Measurements from ENCODE around the gene PLOD3.
"Not testable (repeated sequence)": the region's sequence is repeated elsewhere in the genome, so short reads cannot be mapped to it uniquely, and the experiment has no call there.

Gene PLOD3
- total RNA-seq = 26.5 to 39.4 (median 33.5) reads per million in 3 donors

- Histone ChIP-seq H3K27ac (ENCODE audit: insufficient read depth, low read length, poor library complexity, severe bottlenecking) (peak within 1 kb of the TSS; percentile 73), H3K4me1 (ENCODE audit: control insufficient read depth, insufficient read depth, low read length, poor library complexity, severe bottlenecking) (peaks cover 23% of the 10 kb centered on the region), H3K4me3 (ENCODE audit: insufficient read depth, low read depth, low read length, poor library complexity, severe bottlenecking) (peak within 1 kb of the TSS; percentile 80), H3K36me3 (ENCODE audit: control insufficient read depth, insufficient read depth, low read length) (peaks cover 11% of the 10 kb centered on the region), H3K9me3 (ENCODE audit: control insufficient read depth, low read length) (no peaks in the 10 kb centered on the region), H3K27me3 (replicated peaks; ENCODE audit: control insufficient read depth, insufficient read depth, low read length, poor library complexity, severe bottlenecking) (no peaks in the 10 kb centered on the region)
- peak; percentile 89 to 96 (median 95) for DNase-seq
Observed at GRCh38 chr7:101217388-101218235, at the start of gene PLOD3, which contains the start of gene ZNHIT1. Gene PLOD3, minus strand, starts transcription at chr7:101217581. Its CDS starts 307 bp downstream, at chr7:101217274. Gene ZNHIT1, plus strand, starts transcription at chr7:101218165. Its CDS starts 31 bp downstream, at chr7:101218196.

- no peak for DNase-seq
- H3K27me3 ChIP-seq (replicated peaks; ENCODE audit: control insufficient read depth, insufficient read depth, low read length, poor library complexity, severe bottlenecking) = no peaks in the 10 kb centered on the region
- no peaks in the 10 kb centered on the region for H3K9me3 ChIP-seq (ENCODE audit: control insufficient read depth, low read length)
- no peaks in the 10 kb centered on the region for H3K36me3 ChIP-seq (ENCODE audit: control insufficient read depth, insufficient read depth, low read length)
- H3K4me1 ChIP-seq (ENCODE audit: control insufficient read depth, insufficient read depth, low read length, poor library complexity, severe bottlenecking) = no peaks in the 10 kb centered on the region
- no peak overlapping the region for H3K27ac ChIP-seq (ENCODE audit: insufficient read depth, low read length, poor library complexity, severe bottlenecking)
- no peak overlapping the region for H3K4me3 ChIP-seq (ENCODE audit: insufficient read depth, low read depth, low read length, poor library complexity, severe bottlenecking)
Observed at GRCh38 chr7:101265622-101266516, 48.5 kb upstream of the PLOD3 start.

- not testable (repeated sequence) for DNase-seq; H3K4me1 ChIP-seq (ENCODE audit: control insufficient read depth, insufficient read depth, low read length, poor library complexity, severe bottlenecking); H3K9me3 ChIP-seq (ENCODE audit: control insufficient read depth, low read length); H3K27me3 ChIP-seq (replicated peaks; ENCODE audit: control insufficient read depth, insufficient read depth, low read length, poor library complexity, severe bottlenecking); H3K36me3 ChIP-seq (ENCODE audit: control insufficient read depth, insufficient read depth, low read length); H3K4me3 ChIP-seq (ENCODE audit: insufficient read depth, low read depth, low read length, poor library complexity, severe bottlenecking); H3K27ac ChIP-seq (ENCODE audit: insufficient read depth, low read length, poor library complexity, severe bottlenecking)
Observed at GRCh38 chr7:101264102-101264706, 46.8 kb upstream of the PLOD3 start.

GRCh38 chr7:101258243-101258731 is 40.9 kb upstream of the PLOD3 start:
- no peaks in the 10 kb centered on the region for H3K27me3 ChIP-seq (replicated peaks; ENCODE audit: control insufficient read depth, insufficient read depth, low read length, poor library complexity, severe bottlenecking)
- H3K36me3 ChIP-seq (ENCODE audit: control insufficient read depth, insufficient read depth, low read length) = no peaks in the 10 kb centered on the region

GRCh38 chr7:101255796-101256195 is 38.4 kb upstream of the PLOD3 start:
- H3K9me3 ChIP-seq (ENCODE audit: control insufficient read depth, low read length) = no peaks in the 10 kb centered on the region
- H3K4me3 ChIP-seq (ENCODE audit: insufficient read depth, low read depth, low read length, poor library complexity, severe bottlenecking) = no peak overlapping the region
- H3K36me3 ChIP-seq (ENCODE audit: control insufficient read depth, insufficient read depth, low read length) = no peaks in the 10 kb centered on the region
- no peak for DNase-seq
- peaks cover 8% of the 10 kb centered on the region for H3K4me1 ChIP-seq (ENCODE audit: control insufficient read depth, insufficient read depth, low read length, poor library complexity, severe bottlenecking)
- no peaks in the 10 kb centered on the region for H3K27me3 ChIP-seq (replicated peaks; ENCODE audit: control insufficient read depth, insufficient read depth, low read length, poor library complexity, severe bottlenecking)
- no peak overlapping the region for H3K27ac ChIP-seq (ENCODE audit: insufficient read depth, low read length, poor library complexity, severe bottlenecking)

More at GRCh38 chr7:101258243-101258731, 40.9 kb upstream of the PLOD3 start:
- Histone ChIP-seq H3K4me3 (ENCODE audit: insufficient read depth, low read depth, low read length, poor library complexity, severe bottlenecking) (no peak overlapping the region), H3K27ac (ENCODE audit: insufficient read depth, low read length, poor library complexity, severe bottlenecking) (no peak overlapping the region), H3K9me3 (ENCODE audit: control insufficient read depth, low read length) (no peaks in the 10 kb centered on the region), H3K4me1 (ENCODE audit: control insufficient read depth, insufficient read depth, low read length, poor library complexity, severe bottlenecking) (no peaks in the 10 kb centered on the region)
- no peak for DNase-seq

GRCh38 chr7:101253199-101253598 is 35.8 kb upstream of the PLOD3 start:
- not testable (repeated sequence) for H3K4me3 ChIP-seq (ENCODE audit: insufficient read depth, low read depth, low read length, poor library complexity, severe bottlenecking); H3K27ac ChIP-seq (ENCODE audit: insufficient read depth, low read length, poor library complexity, severe bottlenecking); H3K27me3 ChIP-seq (replicated peaks; ENCODE audit: control insufficient read depth, insufficient read depth, low read length, poor library complexity, severe bottlenecking); DNase-seq; H3K36me3 ChIP-seq (ENCODE audit: control insufficient read depth, insufficient read depth, low read length); H3K9me3 ChIP-seq (ENCODE audit: control insufficient read depth, low read length)
- peaks cover 13% of the 10 kb centered on the region for H3K4me1 ChIP-seq (ENCODE audit: control insufficient read depth, insufficient read depth, low read length, poor library complexity, severe bottlenecking)

- no peaks in the 10 kb centered on the region for H3K9me3 ChIP-seq (ENCODE audit: control insufficient read depth, low read length)
- H3K4me1 ChIP-seq (ENCODE audit: control insufficient read depth, insufficient read depth, low read length, poor library complexity, severe bottlenecking) = peaks cover 13% of the 10 kb centered on the region
- H3K27me3 ChIP-seq (replicated peaks; ENCODE audit: control insufficient read depth, insufficient read depth, low read length, poor library complexity, severe bottlenecking) = no peaks in the 10 kb centered on the region
- peak overlapping the region; percentile 91 for H3K4me3 ChIP-seq (ENCODE audit: insufficient read depth, low read depth, low read length, poor library complexity, severe bottlenecking)
- no peaks in the 10 kb centered on the region for H3K36me3 ChIP-seq (ENCODE audit: control insufficient read depth, insufficient read depth, low read length)
- H3K27ac ChIP-seq (ENCODE audit: insufficient read depth, low read length, poor library complexity, severe bottlenecking) = peak overlapping the region; percentile 85
- peak; percentile 91 to 97 (median 97) for DNase-seq
Observed at GRCh38 chr7:101251871-101252659, 34.7 kb upstream of the PLOD3 start.

GRCh38 chr7:101250324-101250723 is 32.9 kb upstream of the PLOD3 start:
- Histone ChIP-seq H3K4me1 (ENCODE audit: control insufficient read depth, insufficient read depth, low read length, poor library complexity, severe bottlenecking) (peaks cover 16% of the 10 kb centered on the region), H3K27ac (ENCODE audit: insufficient read depth, low read length, poor library complexity, severe bottlenecking) (no peak overlapping the region), H3K9me3 (ENCODE audit: control insufficient read depth, low read length) (no peaks in the 10 kb centered on the region), H3K27me3 (replicated peaks; ENCODE audit: control insufficient read depth, insufficient read depth, low read length, poor library complexity, severe bottlenecking) (no peaks in the 10 kb centered on the region), H3K36me3 (ENCODE audit: control insufficient read depth, insufficient read depth, low read length) (no peaks in the 10 kb centered on the region), H3K4me3 (ENCODE audit: insufficient read depth, low read depth, low read length, poor library complexity, severe bottlenecking) (no peak overlapping the region)
- DNase-seq = no peak

- Histone ChIP-seq H3K36me3 (ENCODE audit: control insufficient read depth, insufficient read depth, low read length) (no peaks in the 10 kb centered on the region), H3K27me3 (replicated peaks; ENCODE audit: control insufficient read depth, insufficient read depth, low read length, poor library complexity, severe bottlenecking) (no peaks in the 10 kb centered on the region), H3K4me3 (ENCODE audit: insufficient read depth, low read depth, low read length, poor library complexity, severe bottlenecking) (no peak overlapping the region), H3K9me3 (ENCODE audit: control insufficient read depth, low read length) (no peaks in the 10 kb centered on the region), H3K4me1 (ENCODE audit: control insufficient read depth, insufficient read depth, low read length, poor library complexity, severe bottlenecking) (peaks cover 26% of the 10 kb centered on the region), H3K27ac (ENCODE audit: insufficient read depth, low read length, poor library complexity, severe bottlenecking) (no peak overlapping the region)
- no peak for DNase-seq
Observed at GRCh38 chr7:101248276-101248675, 30.9 kb upstream of the PLOD3 start.

Data from effector memory CD4-positive, alpha-beta T cell (primary cell).